HEK293 (cell line): ENCODE measurements around the gene RAC2.

Experiments used
- CTCF ChIA-PET: fragments of 350-600 bp; formaldehyde crosslinking; extraction: SDS; loops from one replicate; lab custom pipeline; 2021; ENCODE audit warnings: antibody characterized with exemption; lab: Yijun Ruan, JAX
- POLR2A ChIA-PET: fragments of 300-600 bp; formaldehyde crosslinking; extraction: SDS; loops from one replicate; lab custom pipeline; 2020; ENCODE audit warnings: antibody characterized with exemption, inconsistent platforms; lab: Yijun Ruan, JAX
- H3K27ac ChIP-seq: fragments of 200-500 bp; sonication (Bioruptor generic); 2 replicates; pipeline ENCODE4 v1.5.1; 2014; ENCODE audit warnings: low read depth, low read length, control low read depth, inconsistent platforms; ENCODE audit errors: extremely low read depth
- H3K36me3 ChIP-seq, 2 experiments: fragments of 200-500 bp in 1 of 2; sonication (Bioruptor generic) in 1 of 2; 1 replicate in 1 of 2; 2 replicates in 1 of 2; pipeline ENCODE4 v1.5.1; 2014 to 2017; ENCODE audit warnings: inconsistent platforms in 2 of 2, low read length in 2 of 2; ENCODE audit not compliant: control insufficient read depth in 2 of 2, insufficient read depth in 1 of 2
- H3K4me1 ChIP-seq: fragments of 200-500 bp; sonication (Bioruptor generic); 2 replicates; pipeline ENCODE4 v1.5.1; 2014; ENCODE audit warnings: mild to moderate bottlenecking, low read length, inconsistent platforms; ENCODE audit not compliant: control insufficient read depth, insufficient read depth
- H3K4me3 ChIP-seq: 2 replicates; pipeline ENCODE4 v1.5.1; 2011; ENCODE audit warnings: low read depth, mild to moderate bottlenecking, control low read depth, low read length, moderate library complexity
- H3K9me3 ChIP-seq: fragments of 200-500 bp; sonication (Bioruptor generic); 2 replicates; pipeline ENCODE4 v1.5.1; 2014; ENCODE audit warnings: low read depth, low read length, inconsistent platforms; ENCODE audit not compliant: control insufficient read depth, insufficient read depth
- ELK4 ChIP-seq: IDR thresholded peaks from 2 replicates; pipeline ENCODE4 v1.6.1; 2011; ENCODE audit warnings: mild to moderate bottlenecking, low read depth, low read length, borderline replicate concordance
- WT1 ChIP-seq: fragments of 450-650 bp; formaldehyde crosslinking; IDR thresholded peaks from 2 replicates; pipeline ENCODE4 v1.5.1; 2016; ENCODE audit warnings: missing biosample characterization, missing genetic modification characterization
- YY2 ChIP-seq: fragments of 450-650 bp; formaldehyde crosslinking; IDR thresholded peaks from 2 replicates; pipeline ENCODE4 v1.5.1; 2016; ENCODE audit warnings: missing biosample characterization, missing genetic modification characterization
- ZBTB48 ChIP-seq: fragments of 450-650 bp; formaldehyde crosslinking; IDR thresholded peaks from 2 replicates; pipeline ENCODE4 v1.5.1; 2016; ENCODE audit warnings: missing biosample characterization, missing genetic modification characterization
- ZNF169 ChIP-seq: fragments of 450-650 bp; formaldehyde crosslinking; IDR thresholded peaks from 2 replicates; pipeline ENCODE4 v1.5.1; 2016; ENCODE audit warnings: missing biosample characterization, missing genetic modification characterization
- ZNF19 ChIP-seq: fragments of 450-650 bp; formaldehyde crosslinking; IDR thresholded peaks from 2 replicates; pipeline ENCODE4; 2016; ENCODE audit warnings: missing biosample characterization, missing genetic modification characterization, low read depth
- ZNF221 ChIP-seq: fragments of 450-650 bp; formaldehyde crosslinking; IDR thresholded peaks from 2 replicates; pipeline ENCODE4 v1.5.1; 2017; ENCODE audit warnings: missing biosample characterization, missing genetic modification characterization, borderline replicate concordance
- ZNF266 ChIP-seq: fragments of 450-650 bp; formaldehyde crosslinking; IDR thresholded peaks from 2 replicates; pipeline ENCODE4 v1.5.1; 2016; ENCODE audit warnings: missing biosample characterization, missing genetic modification characterization, low read depth
- ZNF292 ChIP-seq: fragments of 450-650 bp; formaldehyde crosslinking; IDR thresholded peaks from 2 replicates; pipeline ENCODE4 v1.5.1; 2016; ENCODE audit warnings: low read depth, missing biosample characterization, missing genetic modification characterization, borderline replicate concordance
- ZNF302 ChIP-seq: fragments of 450-650 bp; formaldehyde crosslinking; IDR thresholded peaks from 2 replicates; pipeline ENCODE4 v1.5.1; 2016; ENCODE audit warnings: missing biosample characterization, missing genetic modification characterization, low read depth
- ZNF473 ChIP-seq: fragments of 450-650 bp; formaldehyde crosslinking; IDR thresholded peaks from 2 replicates; pipeline ENCODE4 v1.5.1; 2017; ENCODE audit warnings: missing biosample characterization, missing genetic modification characterization
- ZNF623 ChIP-seq: fragments of 450-650 bp; formaldehyde crosslinking; IDR thresholded peaks from 2 replicates; pipeline ENCODE4 v1.5.1; 2016; ENCODE audit warnings: missing biosample characterization, missing genetic modification characterization
- ZNF704 ChIP-seq: fragments of 450-650 bp; formaldehyde crosslinking; IDR thresholded peaks from 2 replicates; pipeline ENCODE4 v1.5.1; 2016; ENCODE audit warnings: missing biosample characterization, missing genetic modification characterization
- ZNF785 ChIP-seq: fragments of 450-650 bp; formaldehyde crosslinking; IDR thresholded peaks from 2 replicates; pipeline ENCODE4 v1.5.1; 2016; ENCODE audit warnings: missing biosample characterization, missing genetic modification characterization
- ZSCAN23 ChIP-seq: fragments of 450-650 bp; formaldehyde crosslinking; IDR thresholded peaks from 2 replicates; pipeline ENCODE4 v1.5.1; 2016; ENCODE audit warnings: missing biosample characterization, missing genetic modification characterization
- TF ChIP-seq, protein P1 (sequence below): fragments of 450-650 bp; formaldehyde crosslinking; IDR thresholded peaks from 2 replicates; pipeline ENCODE4 v1.5.1; 2016; ENCODE audit warnings: missing biosample characterization, missing genetic modification characterization, low read depth
- TF ChIP-seq, protein P2 (sequence below): fragments of 450-650 bp; formaldehyde crosslinking; IDR thresholded peaks from 2 replicates; pipeline ENCODE4 v1.5.1; 2016; ENCODE audit warnings: missing biosample characterization, missing genetic modification characterization
- TF ChIP-seq, protein P3 (sequence below): fragments of 450-650 bp; formaldehyde crosslinking; IDR thresholded peaks from 2 replicates; pipeline ENCODE4 v1.5.1; 2017; ENCODE audit warnings: missing biosample characterization, missing genetic modification characterization

RAC2 gene

DNA sequence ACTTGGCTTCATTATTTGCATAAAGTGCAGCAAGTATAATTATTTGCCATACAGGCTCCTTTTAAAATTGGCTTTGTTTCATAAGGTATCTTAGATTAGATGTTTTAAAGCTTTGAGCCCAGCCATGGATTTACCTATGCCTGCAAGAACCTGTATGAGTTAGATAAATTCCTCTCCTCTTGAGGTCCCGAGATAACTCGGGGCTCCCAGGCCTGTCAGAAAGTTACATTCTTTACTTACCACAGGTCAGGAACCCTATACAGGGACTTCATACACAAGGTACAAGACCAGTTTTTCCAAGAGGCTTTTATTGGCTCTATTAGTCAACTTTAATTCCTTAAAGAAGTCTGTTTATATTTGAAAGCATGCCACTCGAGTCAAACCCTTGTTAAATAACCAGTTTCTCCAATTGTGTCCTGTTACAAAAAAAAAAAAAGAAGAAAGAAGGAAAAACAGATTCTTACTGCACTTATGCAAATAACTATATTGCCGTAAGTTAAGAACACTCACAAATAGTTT lies 53.7 kb downstream of the RAC2 start:
- ChIA-PET CTCF (interaction anchor here (0.6 to 2.5 kb wide), 11 partner anchors 8 to 158 kb away, joined by 3 to 14 read pairs (median 8); no protein-coding TSS in a partner anchor), POLR2A (interaction anchor here (0.7 to 2.2 kb wide), 2 partner anchors 9 to 139 kb away, joined by 3 to 8 read pairs; no protein-coding TSS in a partner anchor)
- no peak for TF ChIP-seq ZBTB48 (tag by site-specific recombination)
- TF ChIP-seq ZNF473 (tag by site-specific recombination), result no peak
- no peak for TF ChIP-seq ZNF704 (tag by site-specific recombination)
- TF ChIP-seq WT1, result no peak
- TF ChIP-seq ZNF302 (tag by site-specific recombination), result no peak
- TF ChIP-seq ELK4, result no peak
- TF ChIP-seq, protein P1, sequence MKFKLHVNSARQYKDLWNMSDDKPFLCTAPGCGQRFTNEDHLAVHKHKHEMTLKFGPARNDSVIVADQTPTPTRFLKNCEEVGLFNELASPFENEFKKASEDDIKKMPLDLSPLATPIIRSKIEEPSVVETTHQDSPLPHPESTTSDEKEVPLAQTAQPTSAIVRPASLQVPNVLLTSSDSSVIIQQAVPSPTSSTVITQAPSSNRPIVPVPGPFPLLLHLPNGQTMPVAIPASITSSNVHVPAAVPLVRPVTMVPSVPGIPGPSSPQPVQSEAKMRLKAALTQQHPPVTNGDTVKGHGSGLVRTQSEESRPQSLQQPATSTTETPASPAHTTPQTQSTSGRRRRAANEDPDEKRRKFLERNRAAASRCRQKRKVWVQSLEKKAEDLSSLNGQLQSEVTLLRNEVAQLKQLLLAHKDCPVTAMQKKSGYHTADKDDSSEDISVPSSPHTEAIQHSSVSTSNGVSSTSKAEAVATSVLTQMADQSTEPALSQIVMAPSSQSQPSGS (tag by site-specific recombination), result no peak
- no peak for TF ChIP-seq ZNF785 (tag by site-specific recombination)
- no peak for TF ChIP-seq ZNF292
- TF ChIP-seq, protein P2, sequence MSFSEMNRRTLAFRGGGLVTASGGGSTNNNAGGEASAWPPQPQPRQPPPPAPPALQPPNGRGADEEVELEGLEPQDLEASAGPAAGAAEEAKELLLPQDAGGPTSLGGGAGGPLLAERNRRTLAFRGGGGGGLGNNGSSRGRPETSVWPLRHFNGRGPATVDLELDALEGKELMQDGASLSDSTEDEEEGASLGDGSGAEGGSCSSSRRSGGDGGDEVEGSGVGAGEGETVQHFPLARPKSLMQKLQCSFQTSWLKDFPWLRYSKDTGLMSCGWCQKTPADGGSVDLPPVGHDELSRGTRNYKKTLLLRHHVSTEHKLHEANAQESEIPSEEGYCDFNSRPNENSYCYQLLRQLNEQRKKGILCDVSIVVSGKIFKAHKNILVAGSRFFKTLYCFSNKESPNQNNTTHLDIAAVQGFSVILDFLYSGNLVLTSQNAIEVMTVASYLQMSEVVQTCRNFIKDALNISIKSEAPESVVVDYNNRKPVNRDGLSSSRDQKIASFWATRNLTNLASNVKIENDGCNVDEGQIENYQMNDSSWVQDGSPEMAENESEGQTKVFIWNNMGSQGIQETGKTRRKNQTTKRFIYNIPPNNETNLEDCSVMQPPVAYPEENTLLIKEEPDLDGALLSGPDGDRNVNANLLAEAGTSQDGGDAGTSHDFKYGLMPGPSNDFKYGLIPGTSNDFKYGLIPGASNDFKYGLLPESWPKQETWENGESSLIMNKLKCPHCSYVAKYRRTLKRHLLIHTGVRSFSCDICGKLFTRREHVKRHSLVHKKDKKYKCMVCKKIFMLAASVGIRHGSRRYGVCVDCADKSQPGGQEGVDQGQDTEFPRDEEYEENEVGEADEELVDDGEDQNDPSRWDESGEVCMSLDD (tag by site-specific recombination), result no peak
- no peak for TF ChIP-seq YY2 (tag by site-specific recombination)
- no peak for TF ChIP-seq ZSCAN23 (tag by site-specific recombination)
- TF ChIP-seq, protein P3, sequence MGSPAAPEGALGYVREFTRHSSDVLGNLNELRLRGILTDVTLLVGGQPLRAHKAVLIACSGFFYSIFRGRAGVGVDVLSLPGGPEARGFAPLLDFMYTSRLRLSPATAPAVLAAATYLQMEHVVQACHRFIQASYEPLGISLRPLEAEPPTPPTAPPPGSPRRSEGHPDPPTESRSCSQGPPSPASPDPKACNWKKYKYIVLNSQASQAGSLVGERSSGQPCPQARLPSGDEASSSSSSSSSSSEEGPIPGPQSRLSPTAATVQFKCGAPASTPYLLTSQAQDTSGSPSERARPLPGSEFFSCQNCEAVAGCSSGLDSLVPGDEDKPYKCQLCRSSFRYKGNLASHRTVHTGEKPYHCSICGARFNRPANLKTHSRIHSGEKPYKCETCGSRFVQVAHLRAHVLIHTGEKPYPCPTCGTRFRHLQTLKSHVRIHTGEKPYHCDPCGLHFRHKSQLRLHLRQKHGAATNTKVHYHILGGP (tag by site-specific recombination), result no peak
- TF ChIP-seq ZNF623 (tag by site-specific recombination), result no peak
- no peak for TF ChIP-seq ZNF266 (tag by site-specific recombination)
- TF ChIP-seq ZNF221 (tag by site-specific recombination), result no peak
- TF ChIP-seq ZNF19 (tag by site-specific recombination), result no peak
- TF ChIP-seq ZNF169 (tag by site-specific recombination), result no peak

More for the DNA sequence above, 53.7 kb downstream of the RAC2 start:
- H3K4me3 ChIP-seq, result no peak overlapping the region
- H3K27ac ChIP-seq, result no peak overlapping the region
- H3K36me3 ChIP-seq, result no peaks in the 10 kb centered on the region
- peaks cover 3% of the 10 kb centered on the region; the same call in 1 of the 2 replicates for H3K4me1 ChIP-seq
- H3K9me3 ChIP-seq, result no peaks in the 10 kb centered on the region
